ENCODE results near the gene TAF4. TPM values are rescaled to one million over a fixed set of nuclear protein-coding genes. Genes with fewer than 3 reads are reported as not detected.

TAF4 gene
- total RNA-seq, 1 donor from 2014 or later = 28.1 TPM

DNA sequence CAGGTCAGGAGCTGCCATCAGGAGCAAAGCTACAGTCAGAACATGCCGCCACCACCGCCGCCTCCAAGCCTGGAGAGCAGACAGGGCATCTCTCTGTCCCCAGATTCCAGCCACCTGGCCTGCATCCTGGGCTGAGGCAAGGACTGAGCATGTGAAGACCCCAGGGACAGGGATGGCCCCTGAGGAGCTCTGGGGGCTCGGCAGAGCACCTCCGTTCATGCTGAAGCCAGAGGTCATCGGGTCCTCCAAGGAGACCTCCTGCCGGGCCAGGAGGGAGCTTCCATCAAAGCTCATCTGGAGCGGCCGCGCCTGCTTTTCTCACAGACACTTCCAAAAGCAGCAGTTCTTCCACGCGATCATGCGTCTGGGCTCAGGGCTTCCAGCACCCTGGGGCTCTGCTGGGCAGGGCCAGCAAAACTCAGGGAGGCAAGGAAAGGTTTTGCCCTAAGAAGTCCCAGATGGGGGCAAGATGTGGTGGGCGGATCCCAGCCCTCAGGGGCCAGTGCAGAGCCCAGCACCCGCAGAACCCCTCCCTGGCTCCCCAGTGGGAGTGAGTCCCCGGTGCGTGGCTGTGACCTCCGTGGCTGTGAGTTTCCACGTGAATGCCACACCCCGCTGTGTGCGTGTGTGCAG is 138.4 kb downstream of the TAF4 start:
- no peaks in the 10 kb centered on the region for H3K9me3 Mint-ChIP-seq
- H3K4me3 Mint-ChIP-seq = no peak overlapping the region
- DNase-seq (ENCODE audit: low spot score in 2 of 2, unreplicated experiment in 2 of 2) = no peak

DNA sequence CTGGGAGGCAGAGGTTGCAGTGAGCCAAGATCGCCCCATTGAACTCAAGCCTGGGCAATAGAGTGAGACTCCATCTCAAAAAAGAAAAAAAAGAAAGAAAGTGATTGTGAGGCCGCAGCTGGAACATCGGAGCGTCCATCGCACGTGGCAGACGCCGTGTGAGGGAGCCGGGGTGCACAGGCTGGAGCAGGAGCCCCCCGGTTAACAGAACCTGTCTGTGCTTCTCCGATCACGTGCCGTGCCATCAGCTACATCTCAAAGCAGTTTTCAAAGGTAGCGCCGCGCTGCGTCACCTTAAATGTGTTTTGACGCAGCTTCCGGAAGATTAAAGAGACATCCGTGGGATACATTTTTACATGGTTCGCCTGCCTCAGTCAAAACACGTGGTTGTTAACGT is 138.9 kb downstream of the TAF4 start:
- Mint-ChIP-seq H3K4me3 (no peak overlapping the region), H3K27ac (no peak overlapping the region), H3K36me3 (no peaks in the 10 kb centered on the region), H3K9me3 (no peaks in the 10 kb centered on the region), H3K4me1 (no peaks in the 10 kb centered on the region), H3K27me3 (ENCODE audit: low read depth) (no peaks in the 10 kb centered on the region)
- TF ChIP-seq, protein P1, sequence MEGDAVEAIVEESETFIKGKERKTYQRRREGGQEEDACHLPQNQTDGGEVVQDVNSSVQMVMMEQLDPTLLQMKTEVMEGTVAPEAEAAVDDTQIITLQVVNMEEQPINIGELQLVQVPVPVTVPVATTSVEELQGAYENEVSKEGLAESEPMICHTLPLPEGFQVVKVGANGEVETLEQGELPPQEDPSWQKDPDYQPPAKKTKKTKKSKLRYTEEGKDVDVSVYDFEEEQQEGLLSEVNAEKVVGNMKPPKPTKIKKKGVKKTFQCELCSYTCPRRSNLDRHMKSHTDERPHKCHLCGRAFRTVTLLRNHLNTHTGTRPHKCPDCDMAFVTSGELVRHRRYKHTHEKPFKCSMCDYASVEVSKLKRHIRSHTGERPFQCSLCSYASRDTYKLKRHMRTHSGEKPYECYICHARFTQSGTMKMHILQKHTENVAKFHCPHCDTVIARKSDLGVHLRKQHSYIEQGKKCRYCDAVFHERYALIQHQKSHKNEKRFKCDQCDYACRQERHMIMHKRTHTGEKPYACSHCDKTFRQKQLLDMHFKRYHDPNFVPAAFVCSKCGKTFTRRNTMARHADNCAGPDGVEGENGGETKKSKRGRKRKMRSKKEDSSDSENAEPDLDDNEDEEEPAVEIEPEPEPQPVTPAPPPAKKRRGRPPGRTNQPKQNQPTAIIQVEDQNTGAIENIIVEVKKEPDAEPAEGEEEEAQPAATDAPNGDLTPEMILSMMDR (IDR thresholded peaks at IDR 0.05; ENCODE audit: unreplicated experiment) = no peak
- DNase-seq (ENCODE audit: low spot score in 2 of 2, unreplicated experiment in 2 of 2) = no peak

More for the DNA sequence above, 138.4 kb downstream of the TAF4 start:
- Mint-ChIP-seq H3K4me1 (no peaks in the 10 kb centered on the region), H3K27ac (no peak overlapping the region), H3K36me3 (no peaks in the 10 kb centered on the region), H3K27me3 (ENCODE audit: low read depth) (no peaks in the 10 kb centered on the region)
- TF ChIP-seq, protein P1 (IDR thresholded peaks at IDR 0.05; ENCODE audit: unreplicated experiment) = no peak

DNA sequence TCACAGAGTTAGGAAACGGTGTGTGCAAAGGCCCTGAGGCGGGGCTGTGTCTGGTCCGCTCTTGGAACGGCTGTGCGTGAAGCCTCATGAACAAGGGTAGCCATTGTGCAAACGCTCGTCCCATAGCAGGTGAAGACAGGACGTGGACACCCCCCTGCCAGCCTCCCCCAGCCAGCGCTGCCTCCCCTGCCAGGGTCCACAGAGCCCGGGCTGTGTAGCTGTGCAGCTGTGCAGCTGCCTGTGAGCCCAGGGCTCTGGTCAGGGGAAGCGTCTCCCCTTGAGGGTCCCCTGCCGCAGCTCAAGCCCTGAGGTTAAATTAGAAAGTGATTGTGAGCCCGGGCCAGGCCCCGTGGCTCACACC is 139.4 kb downstream of the TAF4 start:
- no peaks in the 10 kb centered on the region for H3K9me3 Mint-ChIP-seq
- no peaks in the 10 kb centered on the region for H3K36me3 Mint-ChIP-seq
- H3K27ac Mint-ChIP-seq = no peak overlapping the region
- H3K4me3 Mint-ChIP-seq = no peak overlapping the region
- TF ChIP-seq, protein P1 (IDR thresholded peaks at IDR 0.05; ENCODE audit: unreplicated experiment) = no peak
- no peaks in the 10 kb centered on the region for H3K4me1 Mint-ChIP-seq
- no peaks in the 10 kb centered on the region for H3K27me3 Mint-ChIP-seq (ENCODE audit: low read depth)
- DNase-seq (ENCODE audit: low spot score in 2 of 2, unreplicated experiment in 2 of 2) = no peak

DNA sequence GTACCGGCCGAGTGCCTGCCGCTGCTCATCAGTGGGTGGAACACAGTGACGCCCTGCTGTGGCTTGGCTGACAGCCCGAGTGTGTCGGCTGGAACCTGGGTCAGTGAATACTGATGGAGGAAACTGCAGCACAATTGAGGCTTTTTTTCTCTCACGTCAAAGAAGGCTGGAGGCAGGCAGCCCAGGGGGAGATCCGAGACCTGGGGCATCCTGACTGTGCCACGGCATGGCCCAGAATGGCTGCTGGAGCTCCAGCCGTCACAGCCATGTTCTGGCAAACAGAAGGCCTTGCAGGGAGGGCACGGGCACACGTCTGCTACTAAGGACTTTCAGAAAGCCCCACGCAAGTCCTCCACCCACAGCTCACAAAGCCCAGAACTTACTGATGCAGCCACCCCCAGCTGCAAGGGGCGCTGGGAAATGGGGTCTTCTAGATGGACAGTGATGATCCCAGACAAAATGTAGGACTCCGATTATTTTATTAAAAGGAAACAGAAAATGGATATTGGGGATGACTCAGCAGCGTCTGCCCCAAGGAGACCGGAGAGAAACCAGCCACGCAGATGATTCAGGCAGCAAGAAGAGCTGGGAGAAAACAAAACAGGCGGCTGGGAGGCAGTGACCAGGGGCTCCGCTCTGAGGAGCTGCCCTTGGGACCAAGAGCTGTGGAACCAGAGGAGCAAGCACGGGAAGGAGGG is 140.0 kb downstream of the TAF4 start:
- H3K27ac Mint-ChIP-seq = no peak overlapping the region
- H3K4me3 Mint-ChIP-seq = no peak overlapping the region
- TF ChIP-seq, protein P1 (IDR thresholded peaks at IDR 0.05; ENCODE audit: unreplicated experiment) = no peak
- H3K4me1 Mint-ChIP-seq = no peaks in the 10 kb centered on the region
- no peak for DNase-seq (ENCODE audit: low spot score in 2 of 2, unreplicated experiment in 2 of 2)
- no peaks in the 10 kb centered on the region for H3K9me3 Mint-ChIP-seq
- no peaks in the 10 kb centered on the region for H3K36me3 Mint-ChIP-seq
- no peaks in the 10 kb centered on the region for H3K27me3 Mint-ChIP-seq (ENCODE audit: low read depth)

DNA sequence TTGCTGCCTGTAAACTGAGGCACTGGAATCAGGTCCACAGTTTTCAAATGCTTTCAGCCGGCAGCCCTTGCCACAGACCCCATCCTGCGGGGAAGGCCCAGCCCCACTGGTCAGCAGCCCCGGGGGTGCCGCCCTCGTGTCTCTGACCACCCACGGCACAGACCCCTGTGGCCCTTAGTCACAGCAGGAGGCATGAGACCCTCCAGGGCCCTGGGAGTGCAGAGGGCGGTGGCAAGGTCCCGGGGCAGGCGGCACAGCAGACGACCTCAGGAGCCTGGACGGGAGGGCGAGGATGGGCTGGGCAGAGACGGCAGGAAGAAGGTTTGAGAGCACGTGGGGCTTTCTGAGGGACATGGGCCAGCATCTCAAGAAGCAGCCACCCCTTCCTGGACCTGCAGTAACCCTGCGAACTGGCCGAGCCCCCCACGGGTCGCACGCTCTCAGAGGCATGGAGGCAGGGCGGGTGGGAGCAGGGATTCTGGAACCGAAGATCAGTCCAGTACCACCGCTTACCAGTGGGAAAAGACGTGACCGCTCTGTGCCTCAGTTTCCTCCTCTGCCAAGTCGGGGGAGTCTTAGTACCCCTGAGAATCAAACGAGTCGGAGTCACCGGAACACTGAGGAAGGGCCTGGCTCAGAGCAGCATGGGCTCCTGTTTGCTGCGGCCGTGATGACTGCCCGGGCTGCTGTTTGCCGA is 140.7 kb downstream of the TAF4 start:
- Mint-ChIP-seq H3K4me3 (no peak overlapping the region), H3K27me3 (ENCODE audit: low read depth) (no peaks in the 10 kb centered on the region), H3K4me1 (no peaks in the 10 kb centered on the region), H3K9me3 (no peaks in the 10 kb centered on the region), H3K36me3 (no peaks in the 10 kb centered on the region), H3K27ac (no peak overlapping the region)
- TF ChIP-seq, protein P1 (IDR thresholded peaks at IDR 0.05; ENCODE audit: unreplicated experiment) = no peak
- DNase-seq (ENCODE audit: low spot score in 2 of 2, unreplicated experiment in 2 of 2) = no peak

Small RNA genes lying within 50 kb of the gene (microRNA-seq; reads per million reads assigned to microRNA genes)
- gene MIR1257 = not detected
- gene MIR3195 = not detected

Other genes with a start within 250 kb of the TAF4 start
- gene LSM14B, start 56.6 kb upstream of the TAF4 start, total RNA-seq = 60.3 to 64.3 TPM (median 63.9 TPM) in 3 replicates
- 195 to 210 TPM (median 201 TPM) in 3 replicates for gene PSMA7, start 77.5 kb upstream of the TAF4 start, total RNA-seq
- 26.2 to 30.6 TPM (median 27.5 TPM) in 3 replicates for gene SS18L1, start 77.9 kb upstream of the TAF4 start, total RNA-seq
- 29.4 to 31.6 TPM (median 29.5 TPM) in 3 replicates for gene MTG2, start 117.1 kb upstream of the TAF4 start, total RNA-seq
- not detected in 3 replicates for gene HRH3, start 154.4 kb upstream of the TAF4 start, total RNA-seq
- 57.1 to 60.9 TPM (median 57.7 TPM) in 3 replicates for gene OSBPL2, start 172.6 kb upstream of the TAF4 start, total RNA-seq
- 58.8 to 60.8 TPM (median 59.0 TPM) in 3 replicates for gene ADRM1, start 237.1 kb upstream of the TAF4 start, total RNA-seq